ENCODE measurements around the gene PMVK. TPM values are rescaled to one million over a fixed set of nuclear protein-coding genes. Genes with fewer than 3 reads are reported as not detected.
A peak's percentile ranks its signal among the peaks of the same experiment; 100 is the strongest.

PMVK gene
- total RNA-seq, 1 donor from 2014 or later: 15.7 TPM

DNA sequence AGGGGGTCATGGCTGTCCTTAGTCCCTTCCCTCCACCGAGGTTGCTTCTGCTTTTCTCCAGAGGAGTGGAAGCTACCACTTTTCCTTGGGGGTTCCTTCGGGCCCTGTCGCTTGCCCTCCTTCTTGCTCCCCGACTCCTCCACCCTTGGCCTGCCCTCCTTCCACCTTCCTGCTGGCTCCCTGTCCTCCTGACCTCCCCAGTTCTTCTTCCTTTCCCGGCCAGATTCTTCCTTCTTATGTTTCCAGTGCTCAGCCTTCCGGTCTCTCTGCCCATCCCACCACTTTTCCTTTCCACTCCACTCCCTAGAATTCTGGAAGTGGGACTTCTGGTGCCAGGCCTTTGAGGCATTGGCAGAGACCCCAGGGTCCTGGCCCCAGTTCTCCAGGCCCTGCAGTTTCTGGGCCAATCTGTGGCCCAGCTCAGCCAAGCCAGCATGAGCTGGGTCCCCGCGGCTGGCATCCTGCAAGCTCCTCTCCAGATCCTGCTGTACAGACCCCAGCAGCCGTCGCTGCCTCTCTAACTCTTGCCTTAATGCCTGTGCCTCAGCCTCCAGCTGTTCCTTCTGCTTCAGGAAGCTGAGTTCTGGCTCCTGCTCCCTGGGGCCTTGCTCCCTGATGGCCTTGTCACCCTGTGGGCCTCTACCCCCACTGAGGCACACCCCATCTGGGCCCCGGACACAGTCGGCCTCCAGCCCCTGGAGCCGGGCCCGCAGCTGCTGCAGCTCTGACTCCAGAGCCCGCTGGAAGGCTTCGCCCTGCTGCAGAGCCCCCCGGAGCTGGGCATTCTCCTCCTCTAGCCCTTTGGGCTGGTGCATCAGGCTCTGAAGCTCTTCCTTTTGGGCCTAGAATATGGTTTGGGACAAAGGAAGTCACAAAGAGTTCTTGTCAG is 9.7 kb upstream of the PMVK start:
- no peak for DNase-seq

DNA sequence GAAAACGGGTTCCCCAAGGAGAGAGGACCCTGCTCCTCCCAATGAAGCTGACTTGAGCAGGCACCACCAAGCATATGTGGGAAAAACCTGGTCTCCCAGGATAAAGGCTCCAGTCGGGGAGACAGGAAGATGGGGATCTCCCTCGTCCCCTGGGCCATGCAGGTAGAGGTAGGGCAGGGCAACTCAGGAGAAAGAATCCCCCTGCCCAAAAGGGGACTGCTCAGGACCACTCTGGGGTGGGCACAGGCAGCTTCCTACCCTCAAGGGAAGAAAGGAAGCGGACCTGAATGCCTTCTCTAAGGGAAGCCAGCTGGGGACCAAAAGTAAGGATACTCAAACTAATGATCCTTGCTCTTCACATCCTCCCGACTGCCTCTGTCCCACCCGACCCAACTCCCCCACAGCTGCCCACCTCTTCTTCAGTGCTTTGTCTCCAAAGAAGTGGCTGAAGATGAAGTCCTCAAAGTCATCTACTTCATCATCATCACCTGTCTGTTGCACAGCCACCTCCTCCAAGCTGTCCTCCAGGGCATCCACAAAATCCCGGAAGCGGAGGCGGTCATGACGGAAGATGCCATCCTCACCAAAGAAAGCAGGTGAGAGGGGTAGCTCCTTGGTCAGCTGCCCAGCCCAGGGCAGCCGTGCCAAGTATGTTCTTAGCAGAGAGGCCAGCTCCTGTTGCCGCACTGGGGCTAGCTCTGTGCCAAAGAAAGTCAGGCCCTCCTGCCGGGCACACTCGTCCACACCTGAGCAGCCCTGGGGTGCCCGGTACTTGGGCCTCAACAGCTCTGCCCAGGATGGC is 8.8 kb upstream of the PMVK start:
- DNase-seq: no peak

DNA sequence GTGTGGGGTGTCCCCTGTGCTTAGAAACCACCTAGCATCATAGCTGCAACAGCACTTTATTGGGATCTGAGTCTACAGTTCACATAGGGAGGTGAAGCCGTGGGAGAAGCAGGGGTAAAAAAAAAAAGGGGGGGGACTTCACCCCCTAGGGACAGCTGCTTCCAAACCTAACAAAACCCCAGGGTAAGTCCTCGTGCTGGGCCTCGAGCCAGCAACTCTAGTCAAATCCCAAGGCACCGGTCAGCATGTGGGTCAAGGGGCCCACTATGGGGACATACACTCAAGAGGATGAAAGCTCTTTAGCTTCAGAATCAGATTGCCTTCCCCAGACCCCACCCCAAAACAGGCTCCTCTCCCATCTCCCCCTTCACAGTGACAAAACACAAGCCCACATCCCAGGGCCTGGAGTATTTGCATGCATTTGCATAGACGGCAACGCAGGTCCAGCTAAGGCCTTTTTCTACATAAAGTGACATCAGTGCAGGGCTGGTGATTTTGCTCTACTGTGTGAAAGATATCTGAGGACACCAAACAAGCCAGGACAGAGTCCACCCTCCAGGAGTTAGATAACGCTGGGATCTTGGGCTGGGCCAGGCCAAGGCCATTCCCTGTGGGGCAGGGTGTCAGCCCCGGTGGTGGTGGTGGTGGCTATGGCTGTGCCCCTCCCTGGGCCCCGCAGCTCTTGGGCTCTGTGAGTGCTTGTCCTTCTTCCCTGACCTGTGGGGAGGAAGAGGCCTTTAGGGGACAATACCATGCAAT is 8.1 kb upstream of the PMVK start:
- no peak for DNase-seq

DNA sequence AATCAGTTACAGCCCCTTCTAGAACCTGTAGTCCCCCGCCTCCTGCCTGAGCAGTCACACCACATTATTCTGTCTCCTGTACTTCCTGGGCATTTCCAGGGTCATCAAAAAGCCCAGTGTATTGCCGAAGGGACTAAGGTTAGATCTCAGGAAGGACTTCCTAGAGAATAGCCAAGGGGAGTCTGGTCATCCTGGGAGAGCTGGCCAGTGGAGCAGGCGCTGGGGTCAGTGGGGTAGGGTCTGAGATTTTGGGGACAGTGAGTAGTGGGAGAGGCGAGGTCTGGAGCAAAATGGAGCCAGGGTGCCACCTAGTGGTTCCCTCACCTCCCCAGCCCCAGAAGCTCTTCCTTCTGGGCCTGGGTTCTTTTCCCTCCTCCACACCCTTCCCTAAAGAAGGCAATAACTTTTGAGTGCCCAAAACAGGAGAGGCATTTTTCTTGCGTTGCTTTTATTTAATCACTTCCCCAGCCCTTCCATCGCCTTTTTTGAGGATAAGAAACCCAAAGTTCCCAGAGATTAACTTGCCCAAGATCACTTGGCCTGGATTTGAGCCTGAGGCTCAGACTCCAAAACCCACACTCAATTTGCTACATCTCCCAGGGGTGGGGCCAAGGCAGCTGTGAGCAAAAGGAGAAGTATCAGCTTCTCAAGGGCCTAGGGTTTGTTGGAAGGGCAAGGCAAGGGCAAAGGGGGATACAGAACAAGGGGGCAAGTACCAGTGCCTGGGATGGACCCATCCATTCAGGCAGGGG is 7.3 kb upstream of the PMVK start:
- peak; percentile 65 for DNase-seq

DNA sequence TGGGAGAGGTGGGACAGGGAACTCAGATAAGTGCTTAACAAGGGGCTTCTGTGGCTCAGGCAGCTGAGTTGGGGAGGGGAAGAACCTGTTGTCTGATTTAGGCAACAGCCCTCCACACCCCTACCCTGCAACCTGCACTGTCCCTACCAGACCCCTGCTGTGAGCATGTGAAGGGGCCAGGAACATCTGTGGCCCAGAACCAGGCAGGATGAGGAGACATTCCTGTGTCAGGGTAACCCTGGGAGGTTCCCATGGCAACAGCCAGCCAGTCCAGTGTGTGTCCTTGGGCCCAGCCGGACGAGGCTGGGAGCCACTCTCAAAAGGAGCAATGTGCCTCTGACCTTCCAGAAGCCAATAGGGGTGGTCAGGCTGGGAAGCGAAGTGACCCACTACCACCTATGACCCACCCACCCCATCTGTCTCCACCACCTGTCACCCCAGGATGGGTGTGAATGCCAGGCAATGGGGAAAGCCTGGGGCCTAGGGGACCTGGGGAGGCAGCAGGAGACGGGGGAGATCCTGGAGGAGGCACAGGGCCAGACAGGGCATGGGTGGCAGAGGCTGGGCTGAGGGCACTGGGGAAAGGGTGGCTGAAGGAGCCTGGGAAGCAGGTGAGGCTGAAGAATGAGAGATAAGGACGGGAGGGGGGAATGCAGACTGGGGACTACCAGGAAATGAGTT is 5.0 kb upstream of the PMVK start:
- DNase-seq: no peak

DNA sequence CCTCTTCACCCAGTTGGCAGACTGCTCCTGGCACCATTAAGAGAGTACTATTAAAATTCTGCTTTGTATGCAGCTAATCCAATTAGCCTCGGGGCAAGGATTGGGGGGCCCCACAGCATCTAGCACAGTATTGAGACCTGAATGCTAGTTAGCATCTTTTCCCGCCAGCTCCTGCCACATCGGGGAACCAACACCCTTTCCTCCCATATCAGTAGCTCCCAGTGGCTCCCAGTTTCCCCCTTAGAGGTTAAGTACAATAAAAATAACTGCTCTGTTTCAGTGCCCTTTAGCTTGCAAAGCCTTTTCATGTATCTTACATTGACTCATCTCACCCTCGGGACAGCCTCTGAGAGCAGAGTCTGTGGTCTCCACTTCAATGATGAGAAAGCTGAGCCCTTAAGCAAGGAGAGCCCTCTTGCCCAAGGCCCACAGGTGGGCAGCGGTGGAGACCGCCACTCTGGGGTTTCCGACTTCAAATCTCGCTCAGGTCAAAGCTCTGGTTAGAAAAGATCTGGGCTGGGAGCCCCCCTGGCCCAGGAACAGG is 4.2 kb upstream of the PMVK start:
- DNase-seq: no peak

DNA sequence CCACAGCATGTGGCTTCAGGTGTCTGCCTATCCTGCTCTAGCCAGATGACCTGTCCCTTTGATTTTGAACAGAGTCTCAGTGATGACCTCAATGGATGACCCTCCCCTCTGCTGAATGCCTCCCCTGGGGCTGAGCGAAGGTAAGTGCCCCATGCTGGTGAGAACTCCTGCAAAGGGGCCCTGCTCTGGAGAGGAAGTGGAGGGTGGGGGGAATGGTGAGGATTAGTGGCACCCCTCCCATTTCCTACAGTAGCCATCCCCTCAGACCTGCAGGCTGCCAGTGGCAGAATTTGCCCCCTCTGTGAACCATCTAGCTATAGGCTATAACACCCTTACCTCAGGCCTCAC is 3.7 kb upstream of the PMVK start:
- no peak for DNase-seq

DNA sequence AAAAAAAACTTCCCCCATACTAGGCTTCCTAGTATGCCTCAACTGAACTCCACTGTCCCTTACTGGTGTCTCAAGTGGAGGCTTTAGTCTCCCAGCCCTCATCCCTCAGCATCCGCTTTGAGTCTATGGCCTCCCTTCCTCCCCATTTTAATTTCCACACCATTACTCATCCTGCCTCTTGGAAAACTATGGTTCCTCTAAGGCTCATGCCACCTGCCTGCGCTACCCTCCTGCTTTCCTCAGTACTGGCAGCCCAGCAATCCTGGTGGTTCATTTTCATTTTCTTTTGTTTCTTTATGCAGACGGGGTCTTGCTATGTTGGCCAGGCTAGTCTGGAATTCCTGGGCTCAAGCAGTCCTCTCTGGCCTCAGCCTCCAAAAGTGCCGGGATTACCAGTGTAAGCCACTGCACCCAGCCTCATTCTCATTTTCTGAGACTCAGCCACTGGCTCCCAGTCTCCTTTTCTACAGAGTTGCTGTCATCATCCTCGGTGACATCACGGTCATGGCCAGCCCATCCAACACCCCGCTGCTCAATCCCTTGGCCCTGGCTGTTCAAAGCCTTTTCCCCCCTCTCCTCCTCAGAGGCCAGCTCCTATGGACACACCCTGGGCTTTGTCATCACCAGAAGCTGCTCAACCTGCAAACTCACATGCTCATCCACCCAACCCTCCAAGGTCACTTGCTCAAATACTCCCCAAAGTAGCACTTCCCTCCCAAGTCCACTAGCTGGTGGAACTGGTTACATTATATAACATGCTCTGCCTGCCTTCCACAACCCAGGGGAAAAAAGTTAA is 2.3 kb upstream of the PMVK start:
- DNase-seq: no peak

DNA sequence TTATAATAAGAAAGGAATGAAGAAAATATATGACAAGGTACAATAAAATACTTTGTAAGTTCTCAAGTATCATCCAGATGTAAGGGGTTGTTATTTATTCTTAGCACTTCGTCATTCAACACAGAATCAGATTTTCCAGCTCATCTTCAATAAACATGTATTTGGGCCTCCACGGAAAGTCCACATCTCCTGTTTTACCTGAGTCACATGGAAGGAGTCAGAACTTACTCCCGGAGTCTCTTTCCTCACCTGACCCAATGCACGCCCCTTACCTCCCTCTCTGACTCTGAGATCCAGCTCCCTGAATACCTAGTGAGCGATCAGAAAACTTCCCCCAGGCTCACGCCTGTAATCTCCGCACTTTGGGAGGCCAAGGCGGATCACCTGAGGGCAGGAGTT is 1.5 kb upstream of the PMVK start:
- DNase-seq: no peak

DNA sequence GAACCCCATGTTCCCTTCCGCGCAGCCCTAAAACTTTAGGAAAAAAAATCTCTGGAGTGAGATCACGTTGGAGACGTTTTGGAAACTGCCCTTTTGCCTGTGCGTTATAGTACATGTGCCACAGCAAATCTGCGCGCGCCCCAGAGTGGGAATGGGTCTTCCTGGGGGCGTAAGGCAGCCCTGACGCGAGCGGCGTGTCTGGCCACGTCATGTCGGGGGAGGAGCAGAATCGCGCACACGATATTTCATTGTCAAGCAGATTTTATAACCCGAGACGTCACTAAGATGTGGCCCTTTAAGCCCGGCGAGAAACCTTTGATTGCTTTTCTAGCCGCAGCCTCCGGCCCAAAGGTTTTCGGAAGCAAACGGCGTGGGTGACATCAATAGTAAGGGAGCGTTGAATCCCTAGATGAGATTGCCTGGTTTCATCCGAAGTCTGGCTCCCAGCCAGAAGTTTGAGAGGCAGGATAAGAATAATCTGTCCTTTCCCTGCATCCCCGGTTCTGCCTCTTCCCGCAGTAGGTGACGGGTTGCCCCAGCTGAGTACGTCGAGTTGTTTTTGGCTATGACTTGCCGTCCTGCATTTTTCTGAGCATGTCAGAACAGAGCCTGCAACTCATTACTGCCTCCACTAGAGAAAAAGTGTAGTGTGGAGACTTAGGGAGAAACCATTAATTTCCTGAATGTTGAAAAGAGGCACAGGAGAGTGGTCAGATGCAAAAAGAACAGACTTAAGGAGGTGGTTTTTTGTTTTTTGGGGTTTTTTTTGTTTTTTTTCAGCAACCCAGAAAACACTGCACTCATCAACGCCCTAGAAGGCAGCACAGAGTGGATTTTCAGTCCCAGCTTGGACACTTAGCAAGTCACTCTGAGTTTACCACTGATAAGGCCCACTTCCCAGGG is 817 bp upstream of the PMVK start:
- peak; percentile 97 for DNase-seq

DNA sequence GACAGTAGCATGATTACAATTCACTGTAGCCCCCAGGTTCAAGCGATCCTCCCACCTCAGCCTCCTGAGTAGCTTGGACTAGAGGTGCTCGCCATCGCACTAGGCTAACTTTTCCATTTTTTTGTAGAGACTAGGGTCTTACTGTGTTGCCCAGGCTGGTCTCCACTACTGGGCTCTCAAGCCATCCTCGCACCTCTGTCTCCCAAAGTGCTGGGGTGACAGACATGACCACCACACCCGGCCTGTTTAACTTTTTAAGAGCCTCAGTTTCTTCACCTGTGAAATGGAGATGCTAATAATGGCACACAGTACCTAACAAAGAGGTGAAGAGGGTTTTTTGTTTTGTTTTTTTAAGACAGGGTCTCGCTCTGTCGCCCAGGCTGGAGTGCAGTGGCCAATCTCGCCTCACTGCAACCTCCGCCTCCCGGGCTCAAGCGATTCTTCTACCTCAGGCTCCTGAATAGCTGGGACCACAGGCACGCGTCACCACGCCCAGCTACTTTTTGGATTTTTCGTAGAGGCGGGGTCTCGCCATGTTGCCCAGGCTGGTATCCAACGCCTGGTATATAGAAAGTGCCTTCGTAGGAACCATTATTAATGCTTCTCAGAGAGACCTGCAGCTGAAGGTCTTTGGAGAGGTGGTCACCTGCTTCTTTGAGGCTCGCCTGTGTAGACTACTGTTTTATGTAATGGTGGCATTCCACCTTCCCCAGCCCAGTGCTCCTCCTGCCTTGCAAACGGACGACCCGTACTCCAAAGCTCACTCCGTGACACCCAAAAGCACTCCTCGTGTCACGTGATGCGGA is 567 bp downstream of the PMVK start:
- no peak for DNase-seq

DNA sequence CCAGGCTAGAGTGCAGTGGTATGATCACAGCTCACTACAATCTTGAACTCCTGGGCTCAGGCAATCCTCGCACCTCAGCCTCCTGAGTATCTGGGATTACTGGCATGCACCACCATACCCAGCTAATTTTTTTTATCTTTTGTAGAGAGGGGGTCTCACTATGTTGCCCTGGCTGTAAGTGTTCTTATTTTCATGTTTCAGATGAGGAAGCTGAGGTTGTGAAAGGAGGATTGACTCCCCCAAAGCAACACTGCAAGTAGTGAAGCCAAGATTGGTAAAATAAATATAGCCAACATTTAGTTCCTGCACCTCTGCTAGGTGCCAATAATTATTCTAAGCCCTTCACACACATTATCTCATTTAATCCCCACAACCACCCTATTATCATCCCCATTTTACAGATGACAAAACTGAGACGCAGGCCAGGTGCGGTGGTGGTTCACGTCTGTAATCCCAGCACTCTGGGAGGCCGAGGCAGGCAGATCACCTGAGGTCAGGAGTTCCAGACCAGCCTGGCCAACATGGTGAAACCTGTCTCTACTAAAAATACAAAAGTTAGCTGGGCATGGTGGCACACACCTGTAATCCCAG is 2.1 kb downstream of the PMVK start:
- no peak for DNase-seq

DNA sequence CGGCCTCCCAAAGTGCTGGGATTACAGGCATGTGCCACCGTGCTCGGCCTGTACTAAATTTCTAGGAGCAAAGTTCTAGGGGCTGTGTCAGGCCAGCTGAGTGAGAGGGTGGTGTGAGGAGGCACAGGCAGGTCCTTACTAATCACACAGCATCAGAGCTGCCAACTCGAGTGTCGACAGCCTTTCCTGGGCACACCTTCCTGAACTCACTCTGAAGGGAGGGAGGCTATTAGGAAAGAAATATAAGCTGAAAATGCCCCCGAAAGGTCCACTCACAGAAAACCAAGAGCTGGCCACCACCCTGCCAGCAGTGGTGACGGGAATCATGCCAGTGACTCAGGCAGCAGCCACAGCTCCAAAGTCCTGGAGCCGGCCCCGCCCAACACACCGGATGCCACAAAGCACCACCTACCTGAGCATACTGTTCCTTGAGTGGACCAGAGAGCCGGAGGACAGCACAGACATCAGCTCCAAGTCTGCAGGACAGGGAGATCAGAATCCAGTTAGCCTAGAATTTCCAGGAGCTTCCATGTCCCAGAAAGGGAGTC is 4.5 kb downstream of the PMVK start:
- no peak for DNase-seq

DNA sequence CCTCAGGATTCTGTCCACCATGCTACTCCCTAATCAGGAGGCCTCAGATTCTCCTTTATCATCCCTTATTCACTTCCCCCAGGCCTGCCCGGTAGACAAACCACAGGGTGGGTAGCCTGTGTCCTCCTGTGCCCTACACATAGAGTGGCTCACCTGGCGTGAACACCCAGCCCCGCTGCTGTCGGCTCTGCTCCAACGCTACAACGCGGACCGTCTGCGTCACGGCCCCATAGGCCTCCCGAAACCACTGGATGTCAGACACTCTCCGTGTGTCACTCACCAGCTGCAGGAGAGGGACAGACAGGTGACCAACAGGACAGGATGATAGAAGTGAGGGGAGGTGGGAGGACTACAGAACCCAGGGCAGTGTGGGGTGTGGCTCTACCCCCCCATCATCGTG is 10.3 kb downstream of the PMVK start:
- DNase-seq: no peak

DNA sequence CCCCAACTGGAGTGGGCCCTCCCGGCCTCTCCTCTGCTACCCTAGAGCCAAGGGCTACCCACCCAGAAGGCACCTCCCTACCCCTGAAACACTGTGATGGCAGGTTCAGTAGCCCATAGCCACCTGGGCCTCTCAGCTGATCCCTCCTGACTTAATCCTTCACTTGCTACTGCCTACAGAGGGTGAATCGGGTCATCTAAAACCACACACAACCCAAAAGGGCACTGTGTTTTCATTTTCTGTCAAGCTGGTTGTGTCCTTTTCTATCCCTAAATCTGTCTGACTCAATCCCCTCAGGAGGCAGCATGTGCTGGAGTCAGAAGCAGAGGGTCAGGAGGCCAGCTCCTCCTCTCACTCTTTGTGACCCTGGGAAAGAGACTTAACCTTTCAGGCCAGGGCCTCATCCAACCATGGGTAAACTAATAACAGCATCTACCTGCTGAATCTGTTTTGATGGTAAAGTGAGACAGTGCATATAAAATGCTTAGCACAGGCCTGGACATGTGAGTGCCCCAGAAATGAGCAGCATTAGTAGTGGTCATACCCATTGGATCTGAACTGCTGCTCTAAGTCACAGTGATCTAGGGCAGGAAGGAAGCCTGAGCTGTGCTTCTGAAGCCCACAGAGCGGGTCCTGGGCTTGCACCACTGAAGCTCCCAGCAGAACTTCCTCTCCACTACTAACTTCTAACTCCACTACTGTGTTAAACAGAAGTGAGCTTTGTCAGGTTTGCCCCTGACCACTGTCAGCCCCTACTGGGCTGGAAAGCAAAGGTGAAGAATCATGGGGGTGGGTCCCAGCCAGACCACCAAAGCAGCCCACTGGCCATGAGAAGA is 11.0 kb downstream of the PMVK start:
- no peak for DNase-seq

DNA sequence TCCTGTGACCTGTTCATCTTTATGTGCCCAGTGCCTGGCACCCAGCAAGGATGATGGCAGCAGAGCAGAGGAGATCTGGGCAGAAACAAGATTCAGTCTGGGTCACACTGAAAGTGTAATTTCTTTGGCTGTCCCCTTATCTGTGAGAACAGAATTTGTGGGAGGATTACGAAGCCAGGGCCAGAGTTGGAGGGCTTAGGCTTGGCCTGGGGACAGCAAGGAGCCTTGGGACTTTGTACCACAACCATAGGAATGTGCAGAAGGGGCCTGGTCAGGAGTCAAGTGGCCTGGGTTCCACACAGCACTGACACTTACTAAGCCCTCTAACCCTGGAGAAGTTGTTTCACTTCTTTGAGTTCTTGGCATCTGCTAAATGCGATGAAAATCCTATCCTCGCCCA is 12.8 kb downstream of the PMVK start:
- DNase-seq: no peak

DNA sequence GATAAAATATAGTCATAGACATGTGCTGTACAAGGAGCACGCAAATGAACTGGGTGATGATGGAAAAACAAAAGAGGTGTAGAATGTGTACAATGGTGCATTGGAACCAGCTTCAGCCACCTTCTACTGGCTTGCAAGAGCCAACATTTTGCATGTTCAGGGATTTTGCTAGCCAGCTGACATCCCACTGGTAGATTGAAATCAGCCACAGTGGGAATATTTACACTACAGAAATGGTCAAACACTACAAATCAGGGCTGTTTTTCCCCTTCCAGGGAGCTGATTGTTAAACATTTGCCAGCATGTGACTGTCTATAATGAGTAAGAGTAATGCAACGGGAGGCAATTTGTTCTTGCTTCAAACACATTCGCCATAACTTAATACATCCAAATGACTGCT is 23.2 kb downstream of the PMVK start:
- no peak for DNase-seq

Data from tongue (tissue), 2 donors.